A549 (cell line): ENCODE results near the gene ZNF789. TPM values are rescaled to one million over a fixed set of nuclear protein-coding genes. Genes with fewer than 3 reads are reported as not detected.

Source experiments
- BCL3 ChIP-seq: fragments of >200 bp; sonication (Bioruptor Twin); formaldehyde crosslinking; IDR thresholded peaks from 3 replicates; pipeline ENCODE4 v1.6.1; 2016
- BHLHE40 ChIP-seq: IDR thresholded peaks from 2 replicates; pipeline ENCODE4 v1.6.1; 2012; ENCODE audit warnings: low read depth, low read length, inconsistent platforms
- CBX2 ChIP-seq: fragments of 200-600 bp; sonication (generic); IDR thresholded peaks from 2 replicates; pipeline ENCODE4 v1.6.1; 2016; ENCODE audit warnings: low read depth, mild to moderate bottlenecking, borderline replicate concordance
- CHD2 ChIP-seq: fragments of 150-350 bp; IDR thresholded peaks from 2 replicates; pipeline ENCODE4 v1.6.1; 2014; ENCODE audit warnings: low read length; ENCODE audit not compliant: partially characterized antibody
- CHD4 ChIP-seq: fragments of 200-600 bp; sonication (generic); IDR thresholded peaks from 2 replicates; pipeline ENCODE4 v1.6.1; 2016; ENCODE audit warnings: antibody characterized with exemption, mild to moderate bottlenecking, borderline replicate concordance
- ELK1 ChIP-seq: fragments of 150-350 bp; IDR thresholded peaks from 2 replicates; pipeline ENCODE4 v1.6.1; 2014; ENCODE audit warnings: low read depth, mild to moderate bottlenecking, low read length
- ESRRA ChIP-seq: fragments of 150-350 bp; IDR thresholded peaks from 2 replicates; pipeline ENCODE4 v1.6.1; 2014; ENCODE audit warnings: mild to moderate bottlenecking, low read length, borderline replicate concordance
- FOSB ChIP-seq: fragments of 250-450 bp; sonication (Bioruptor Pico); IDR thresholded peaks from 2 replicates; pipeline ENCODE4 v1.5.0; 2020; ENCODE audit warnings: mild to moderate bottlenecking, moderate library complexity
- MAFK ChIP-seq: fragments of 450-650 bp; IDR thresholded peaks from 2 replicates; pipeline ENCODE4 v1.6.1; 2014; ENCODE audit not compliant: partially characterized antibody
- NFE2L2 ChIP-seq: fragments of 150-350 bp; conservative IDR thresholded peaks from 2 replicates; pipeline ENCODE4 v1.6.1; 2014; ENCODE audit warnings: low read length
- PBX3 ChIP-seq: IDR thresholded peaks from 2 replicates; pipeline ENCODE4 v1.6.1; 2012
- PHF8 ChIP-seq: fragments of 200-600 bp; sonication (generic); IDR thresholded peaks from 2 replicates; pipeline ENCODE4 v1.6.1; 2016; ENCODE audit warnings: low read depth, mild to moderate bottlenecking, antibody characterized with exemption, moderate library complexity, borderline replicate concordance
- POLR2AphosphoS2 ChIP-seq: conservative IDR thresholded peaks from 2 replicates; pipeline ENCODE4 v1.6.1; 2012; ENCODE audit warnings: low read length, improper control_type of control experiment, inconsistent platforms
- RAD21 ChIP-seq, 2 experiments: fragments of >200 bp in 1 of 2; sonication (Bioruptor Twin) in 1 of 2; formaldehyde crosslinking in 1 of 2; IDR thresholded peaks in 1 of 2; conservative IDR thresholded peaks in 1 of 2; 2 replicates in 1 of 2; 3 replicates in 1 of 2; pipeline ENCODE4 v1.6.1; 2012 to 2018; ENCODE audit warnings: inconsistent platforms in 1 of 2
- RNF2 ChIP-seq: fragments of 200-600 bp; sonication (generic); IDR thresholded peaks from 2 replicates; pipeline ENCODE4 v1.6.1; 2016; ENCODE audit warnings: low read depth, mild to moderate bottlenecking, antibody characterized with exemption, moderate library complexity, borderline replicate concordance
- TFCP2L1 ChIP-seq: fragments of 250-450 bp; sonication (Bioruptor Pico); IDR thresholded peaks from 2 replicates; pipeline ENCODE4 v1.5.0; 2021; ENCODE audit warnings: mild to moderate bottlenecking
- TP53 ChIP-seq: fragments of 250-450 bp; sonication (Bioruptor Pico); IDR thresholded peaks from 2 replicates; pipeline ENCODE4 v1.5.0; 2021; ENCODE audit warnings: mild to moderate bottlenecking, moderate library complexity
- ZNF302 ChIP-seq: fragments of 250-450 bp; sonication (Bioruptor Pico); IDR thresholded peaks from 2 replicates; pipeline ENCODE4 v1.9.0; 2021; ENCODE audit warnings: inconsistent platforms, mild to moderate bottlenecking, moderate library complexity
- ZSCAN20 ChIP-seq: fragments of 250-450 bp; sonication (Bioruptor Pico); IDR thresholded peaks from 2 replicates; pipeline ENCODE4 v1.8.0; 2022; ENCODE audit warnings: mild to moderate bottlenecking, moderate library complexity
- polyA plus RNA-seq, 4 experiments: library from polyadenylated mRNA; depleted of rRNA in 3 of 4; stranded (reverse); fragments of >200 nt; fragmentation: RNase III in 1 of 4; extraction: RNeasy Plus Mini Kit Qiagen cat#74134 plus additional on column Dnase treatment in 1 of 4; gene quantifications; 2 replicates in 3 of 4; 3 replicates in 1 of 4; pipeline ENCODE4 v1.2.3, GENCODE V29; 2011 to 2017
- TF ChIP-seq, protein P1 (sequence below): fragments of 450-650 bp; IDR thresholded peaks from 2 replicates; pipeline ENCODE4 v1.6.1; 2014; ENCODE audit warnings: antibody characterized with exemption
- TF ChIP-seq, protein P2 (sequence below): IDR thresholded peaks from 2 replicates; pipeline ENCODE4 v1.6.1; 2012; ENCODE audit warnings: low read depth, borderline replicate concordance
- TF ChIP-seq, protein P3 (sequence below): fragments of >200 bp; sonication (Bioruptor Twin); formaldehyde crosslinking; IDR thresholded peaks from 2 replicates; pipeline ENCODE4 v1.6.1; 2016

ZNF789 gene
- polyA plus RNA-seq, 2 of the 4 experiments (the other 2 are of a cell fraction): 7.5 to 11.6 TPM

DNA sequence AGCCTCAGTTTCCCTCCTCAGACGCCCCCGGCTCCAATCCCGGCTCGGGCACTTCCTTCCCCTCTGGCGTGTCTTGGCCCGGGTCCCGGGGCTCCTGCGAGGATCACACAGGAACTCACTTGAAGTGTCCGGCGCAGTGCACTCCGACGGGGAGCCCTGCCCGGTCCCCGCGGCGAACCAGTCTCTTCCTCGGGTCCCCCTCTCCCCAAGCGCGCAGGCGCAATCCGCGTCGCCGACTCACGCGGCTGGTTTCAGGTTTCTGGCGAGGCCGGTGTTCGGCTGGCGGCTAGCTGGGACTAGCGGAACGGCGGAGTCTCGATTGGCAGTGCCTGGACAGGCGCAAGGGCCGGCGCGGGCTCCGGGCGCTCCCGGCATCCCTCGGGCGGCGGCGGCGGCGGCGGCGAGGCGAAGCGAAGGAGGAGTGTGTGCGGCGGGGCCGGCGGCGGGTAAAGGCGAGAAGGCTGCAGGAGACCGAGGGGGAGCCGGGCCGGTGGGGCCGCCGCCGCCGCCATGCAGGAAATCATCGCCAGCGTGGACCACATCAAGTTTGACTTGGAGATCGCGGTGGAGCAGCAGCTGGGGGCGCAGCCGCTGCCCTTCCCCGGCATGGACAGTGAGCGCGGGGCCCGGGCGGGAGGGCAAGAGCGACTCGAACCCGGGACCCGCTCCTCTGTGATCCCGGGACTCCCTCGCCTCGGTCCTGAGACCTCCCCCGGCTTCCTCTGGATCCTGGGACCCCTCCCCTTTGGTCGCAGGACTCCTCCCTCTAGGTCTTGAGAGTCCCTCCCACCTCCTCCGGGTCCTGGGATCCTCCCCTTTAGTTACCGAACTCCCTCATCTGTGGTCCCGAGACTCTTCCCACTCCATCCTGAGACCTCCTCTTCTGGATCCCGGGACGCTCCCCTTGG lies 33.9 kb upstream of the ZNF789 start, which contains the start of the genes CPSF4 and PTCD1 (continued):
- TF ChIP-seq ESRRA: no peak
- no peak for TF ChIP-seq ZNF302 (CRISPR knock-in tag)
- no peak for TF ChIP-seq MAFK
- no peak for TF ChIP-seq CHD4
- TF ChIP-seq ELK1: no peak
- TF ChIP-seq, protein P1, sequence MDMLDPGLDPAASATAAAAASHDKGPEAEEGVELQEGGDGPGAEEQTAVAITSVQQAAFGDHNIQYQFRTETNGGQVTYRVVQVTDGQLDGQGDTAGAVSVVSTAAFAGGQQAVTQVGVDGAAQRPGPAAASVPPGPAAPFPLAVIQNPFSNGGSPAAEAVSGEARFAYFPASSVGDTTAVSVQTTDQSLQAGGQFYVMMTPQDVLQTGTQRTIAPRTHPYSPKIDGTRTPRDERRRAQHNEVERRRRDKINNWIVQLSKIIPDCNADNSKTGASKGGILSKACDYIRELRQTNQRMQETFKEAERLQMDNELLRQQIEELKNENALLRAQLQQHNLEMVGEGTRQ: no peak
- TF ChIP-seq CHD2: no peak
- no peak for TF ChIP-seq NFE2L2
- TF ChIP-seq, protein P2, sequence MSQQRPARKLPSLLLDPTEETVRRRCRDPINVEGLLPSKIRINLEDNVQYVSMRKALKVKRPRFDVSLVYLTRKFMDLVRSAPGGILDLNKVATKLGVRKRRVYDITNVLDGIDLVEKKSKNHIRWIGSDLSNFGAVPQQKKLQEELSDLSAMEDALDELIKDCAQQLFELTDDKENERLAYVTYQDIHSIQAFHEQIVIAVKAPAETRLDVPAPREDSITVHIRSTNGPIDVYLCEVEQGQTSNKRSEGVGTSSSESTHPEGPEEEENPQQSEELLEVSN: peak; percentile 64
- TF ChIP-seq FOSB (CRISPR knock-in tag): no peak
- TF ChIP-seq, protein P3, sequence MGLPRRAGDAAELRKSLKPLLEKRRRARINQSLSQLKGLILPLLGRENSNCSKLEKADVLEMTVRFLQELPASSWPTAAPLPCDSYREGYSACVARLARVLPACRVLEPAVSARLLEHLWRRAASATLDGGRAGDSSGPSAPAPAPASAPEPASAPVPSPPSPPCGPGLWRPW: no peak
- TF ChIP-seq RAD21 (conservative IDR thresholded peaks at IDR 0.05 in 1 of 2, IDR thresholded peaks at IDR 0.05 in 1 of 2): no peak
- no peak for TF ChIP-seq BHLHE40
- no peak for TF ChIP-seq TP53 (CRISPR knock-in tag)
- no peak for TF ChIP-seq POLR2AphosphoS2
- TF ChIP-seq PBX3: peak; percentile 53; the same call in 1 of the 2 replicates
- no peak for TF ChIP-seq ZSCAN20 (CRISPR knock-in tag)
- TF ChIP-seq RNF2: no peak
- TF ChIP-seq BCL3: peak; percentile 74; the same call in 1 of the 3 replicates
- peak; percentile 76; the same call in 1 of the 2 replicates for TF ChIP-seq PHF8
- TF ChIP-seq CBX2: no peak
- TF ChIP-seq TFCP2L1 (CRISPR knock-in tag): no peak
